WTC11 (cell line): ENCODE results near the gene KCND2.

Source experiments
- CREB1 ChIP-seq: sonication (generic); formaldehyde crosslinking; IDR thresholded peaks from 2 replicates; pipeline ENCODE4 v1.8.0; 2023; ENCODE audit warnings: mild to moderate bottlenecking, missing genetic modification reagents
- CTCF ChIP-seq: fragments of 200-600 bp; IDR thresholded peaks from 2 replicates; pipeline ENCODE4 v1.8.0; 2022; ENCODE audit warnings: antibody characterized with exemption
- E2F5 ChIP-seq: sonication (generic); formaldehyde crosslinking; IDR thresholded peaks from 2 replicates; pipeline ENCODE4 v1.8.1; 2022; ENCODE audit warnings: mild to moderate bottlenecking, moderate library complexity, missing genetic modification reagents
- ELF4 ChIP-seq: sonication (generic); formaldehyde crosslinking; IDR thresholded peaks from 2 replicates; pipeline ENCODE4 v1.8.1; 2022; ENCODE audit warnings: low read depth, mild to moderate bottlenecking, moderate library complexity, missing genetic modification reagents
- ESRRA ChIP-seq: sonication (generic); formaldehyde crosslinking; IDR thresholded peaks from 2 replicates; pipeline ENCODE4 v1.8.1; 2022; ENCODE audit warnings: mild to moderate bottlenecking, missing genetic modification reagents, borderline replicate concordance
- FOXJ3 ChIP-seq: sonication (generic); formaldehyde crosslinking; IDR thresholded peaks from 2 replicates; pipeline ENCODE4 v1.9.0; 2021; ENCODE audit warnings: missing genetic modification reagents, mild to moderate bottlenecking, borderline replicate concordance
- KAT7 ChIP-seq: sonication (generic); formaldehyde crosslinking; IDR thresholded peaks from 2 replicates; pipeline ENCODE4 v1.8.1; 2023; ENCODE audit warnings: missing genetic modification reagents, mild to moderate bottlenecking, borderline replicate concordance
- MAX ChIP-seq: sonication (generic); formaldehyde crosslinking; IDR thresholded peaks from 2 replicates; pipeline ENCODE4 v1.8.0; 2022; ENCODE audit warnings: mild to moderate bottlenecking, missing genetic modification reagents
- USF1 ChIP-seq: sonication (generic); formaldehyde crosslinking; IDR thresholded peaks from 2 replicates; pipeline ENCODE4 v1.8.0; 2022; ENCODE audit warnings: mild to moderate bottlenecking, missing genetic modification reagents
- TF ChIP-seq, protein P1 (sequence below): sonication (generic); formaldehyde crosslinking; IDR thresholded peaks from 2 replicates; pipeline ENCODE4 v1.8.1; 2022; ENCODE audit warnings: low read depth, mild to moderate bottlenecking, moderate library complexity, missing genetic modification reagents, borderline replicate concordance
- TF ChIP-seq, protein P2 (sequence below): sonication (generic); formaldehyde crosslinking; IDR thresholded peaks from 2 replicates; pipeline ENCODE4 v1.8.1; 2022; ENCODE audit warnings: mild to moderate bottlenecking, missing genetic modification reagents, moderate library complexity, borderline replicate concordance
- TF ChIP-seq, protein P3 (sequence below): sonication (generic); formaldehyde crosslinking; IDR thresholded peaks from 2 replicates; pipeline ENCODE4 v1.8.1; 2023; ENCODE audit warnings: mild to moderate bottlenecking, missing genetic modification reagents

DNA sequence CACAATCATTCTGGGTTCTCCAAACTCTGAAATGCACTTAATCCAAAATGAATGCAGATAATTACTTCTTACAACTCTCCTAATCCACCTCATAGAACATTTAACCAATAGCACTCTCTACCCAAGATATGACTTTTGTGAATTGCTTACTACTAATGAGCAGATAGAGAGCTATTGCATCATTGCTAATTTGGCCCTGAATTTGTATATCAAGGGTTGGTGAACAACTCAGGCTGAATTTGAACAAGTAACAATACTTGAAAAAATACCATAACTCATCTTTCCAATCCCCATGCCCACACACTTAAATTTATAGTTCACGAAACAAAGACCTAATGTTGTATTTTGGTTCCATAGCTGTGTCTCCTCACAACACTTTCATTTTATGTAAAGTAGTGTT lies 339.0 kb downstream of the KCND2 start:
- TF ChIP-seq, protein P1, sequence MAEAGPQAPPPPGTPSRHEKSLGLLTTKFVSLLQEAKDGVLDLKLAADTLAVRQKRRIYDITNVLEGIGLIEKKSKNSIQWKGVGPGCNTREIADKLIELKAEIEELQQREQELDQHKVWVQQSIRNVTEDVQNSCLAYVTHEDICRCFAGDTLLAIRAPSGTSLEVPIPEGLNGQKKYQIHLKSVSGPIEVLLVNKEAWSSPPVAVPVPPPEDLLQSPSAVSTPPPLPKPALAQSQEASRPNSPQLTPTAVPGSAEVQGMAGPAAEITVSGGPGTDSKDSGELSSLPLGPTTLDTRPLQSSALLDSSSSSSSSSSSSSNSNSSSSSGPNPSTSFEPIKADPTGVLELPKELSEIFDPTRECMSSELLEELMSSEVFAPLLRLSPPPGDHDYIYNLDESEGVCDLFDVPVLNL (CRISPR knock-in tag) = no peak
- TF ChIP-seq E2F5 = no peak
- no peak for TF ChIP-seq CTCF
- TF ChIP-seq MAX (CRISPR knock-in tag) = no peak
- TF ChIP-seq USF1 (CRISPR knock-in tag) = no peak
- no peak for TF ChIP-seq ESRRA (CRISPR knock-in tag)
- TF ChIP-seq, protein P2, sequence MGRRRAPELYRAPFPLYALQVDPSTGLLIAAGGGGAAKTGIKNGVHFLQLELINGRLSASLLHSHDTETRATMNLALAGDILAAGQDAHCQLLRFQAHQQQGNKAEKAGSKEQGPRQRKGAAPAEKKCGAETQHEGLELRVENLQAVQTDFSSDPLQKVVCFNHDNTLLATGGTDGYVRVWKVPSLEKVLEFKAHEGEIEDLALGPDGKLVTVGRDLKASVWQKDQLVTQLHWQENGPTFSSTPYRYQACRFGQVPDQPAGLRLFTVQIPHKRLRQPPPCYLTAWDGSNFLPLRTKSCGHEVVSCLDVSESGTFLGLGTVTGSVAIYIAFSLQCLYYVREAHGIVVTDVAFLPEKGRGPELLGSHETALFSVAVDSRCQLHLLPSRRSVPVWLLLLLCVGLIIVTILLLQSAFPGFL (CRISPR knock-in tag) = no peak
- TF ChIP-seq, protein P3, sequence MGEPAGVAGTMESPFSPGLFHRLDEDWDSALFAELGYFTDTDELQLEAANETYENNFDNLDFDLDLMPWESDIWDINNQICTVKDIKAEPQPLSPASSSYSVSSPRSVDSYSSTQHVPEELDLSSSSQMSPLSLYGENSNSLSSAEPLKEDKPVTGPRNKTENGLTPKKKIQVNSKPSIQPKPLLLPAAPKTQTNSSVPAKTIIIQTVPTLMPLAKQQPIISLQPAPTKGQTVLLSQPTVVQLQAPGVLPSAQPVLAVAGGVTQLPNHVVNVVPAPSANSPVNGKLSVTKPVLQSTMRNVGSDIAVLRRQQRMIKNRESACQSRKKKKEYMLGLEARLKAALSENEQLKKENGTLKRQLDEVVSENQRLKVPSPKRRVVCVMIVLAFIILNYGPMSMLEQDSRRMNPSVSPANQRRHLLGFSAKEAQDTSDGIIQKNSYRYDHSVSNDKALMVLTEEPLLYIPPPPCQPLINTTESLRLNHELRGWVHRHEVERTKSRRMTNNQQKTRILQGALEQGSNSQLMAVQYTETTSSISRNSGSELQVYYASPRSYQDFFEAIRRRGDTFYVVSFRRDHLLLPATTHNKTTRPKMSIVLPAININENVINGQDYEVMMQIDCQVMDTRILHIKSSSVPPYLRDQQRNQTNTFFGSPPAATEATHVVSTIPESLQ (CRISPR knock-in tag) = no peak
- no peak for TF ChIP-seq ELF4 (CRISPR knock-in tag)
- no peak for TF ChIP-seq CREB1 (CRISPR knock-in tag)
- no peak for TF ChIP-seq FOXJ3
- no peak for TF ChIP-seq KAT7 (CRISPR knock-in tag)
